ENCODE data around the gene JADE1. TPM values are rescaled to one million over a fixed set of nuclear protein-coding genes. Genes with fewer than 3 reads are reported as not detected.

JADE1 gene
- total RNA-seq, 1 experiment from 2014 or later, result 192 TPM

GRCh38 chr4:128810331-128810870 lies 901 bp downstream of the JADE1 start:
- no peak overlapping the region for H2BK20ac ChIP-seq (ENCODE audit: low read depth, low read length, poor library complexity, severe bottlenecking)
- H2AFZ ChIP-seq (ENCODE audit: low read length), result no peak overlapping the region
- Mint-ChIP-seq H3K36me3 (ENCODE audit: insufficient read depth in 1 of 3, low read depth in 3 of 3) (peaks cover 5 to 15% (median 9%) of the 10 kb centered on the region in 3 experiments; a peak in 5 of 7 replicates), H3K4me1 (peaks cover 32 to 34% of the 10 kb centered on the region in 2 experiments), H3K4me3 (peak overlapping the region; percentile 100), H3K27me3 (ENCODE audit: low read depth) (no peaks in the 10 kb centered on the region), H3K9me3 (peaks cover 2 to 3% of the 10 kb centered on the region in 2 experiments; a peak in 3 of 5 replicates), H3K27ac (peak overlapping the region; percentile 100)
- H2AK5ac ChIP-seq (ENCODE audit: insufficient read length, low read length), result no peak overlapping the region
- H3K56ac ChIP-seq (ENCODE audit: insufficient read length, low read depth, low read length), result peak overlapping the region; percentile 28
- no peaks in the 10 kb centered on the region for H3K79me1 ChIP-seq (ENCODE audit: insufficient read depth, low read depth, low read length, poor library complexity, severe bottlenecking)
- H3K18ac ChIP-seq (ENCODE audit: insufficient read length, low read depth, low read length), result peak overlapping the region; percentile 89
- H3K4me2 ChIP-seq (ENCODE audit: insufficient read depth, insufficient read length, low read length), result peak overlapping the region; percentile 69
- H3K27ac ChIP-seq (ENCODE audit: insufficient read length, low read depth, low read length), result peak overlapping the region; percentile 99
- H4K20me1 ChIP-seq (ENCODE audit: control insufficient read depth, insufficient read depth, insufficient read length), result no peaks in the 10 kb centered on the region
- no peak overlapping the region for H2BK12ac ChIP-seq (ENCODE audit: insufficient read length, low read depth, low read length)
- no peak overlapping the region for H3K4ac ChIP-seq (ENCODE audit: low read depth, low read length)
- no peak overlapping the region for H2BK120ac ChIP-seq (ENCODE audit: low read depth, low read length, poor library complexity, severe bottlenecking)
- no CpG with 5 or more reads among the region's 16 CpGs for WGBS (ENCODE audit: extremely low coverage, insufficient read length, low lambda C conversion rate)
- H3K23me2 ChIP-seq (ENCODE audit: insufficient read length, low read depth, low read length, poor library complexity, severe bottlenecking), result peaks cover 6% of the 10 kb centered on the region
- peak overlapping the region; percentile 60 for H3K14ac ChIP-seq (ENCODE audit: insufficient read depth, low read length)
- H3K9me3 ChIP-seq (ENCODE audit: control insufficient read depth, low read depth, low read length), result no peaks in the 10 kb centered on the region
- no peaks in the 10 kb centered on the region for H3K4me1 ChIP-seq (ENCODE audit: insufficient read depth, low read length)
- peak overlapping the region; percentile 30 for H4K5ac ChIP-seq (ENCODE audit: insufficient read length, low read depth, low read length)
- H3K9ac ChIP-seq (ENCODE audit: extremely low read depth, insufficient read length, low read length), result peak overlapping the region; percentile 85
- H2BK15ac ChIP-seq (ENCODE audit: low read depth, low read length), result no peak overlapping the region
- no peak overlapping the region for H4K8ac ChIP-seq (replicated peaks; ENCODE audit: insufficient read length, low read depth, low read length)
- H2BK5ac ChIP-seq (ENCODE audit: insufficient read length, low read length), result peak overlapping the region; percentile 14
- H3K79me2 ChIP-seq (ENCODE audit: insufficient read depth, low read length), result peaks cover 27% of the 10 kb centered on the region
- H3K27me3 ChIP-seq (ENCODE audit: insufficient read depth, low read length), result no peaks in the 10 kb centered on the region
- no peak for TF ChIP-seq CTCF (conservative IDR thresholded peaks at IDR 0.05)
- H4K91ac ChIP-seq (ENCODE audit: insufficient read length, low read depth, low read length), result no peak overlapping the region
- no peak for DNase-seq
- peak overlapping the region; percentile 3 for H3K23ac ChIP-seq (ENCODE audit: insufficient read length, low read depth, low read length)
- H3T11ph ChIP-seq (ENCODE audit: low read length), result no peak overlapping the region

All from H9 (cell line).